ENCODE measurements around the gene BPHL. TPM values are rescaled to one million over a fixed set of nuclear protein-coding genes. Genes with fewer than 3 reads are reported as not detected.
"Not testable (repeated sequence)": the region's sequence is repeated elsewhere in the genome, so short reads cannot be mapped to it uniquely, and the experiment has no call there.

The BPHL gene
- total RNA-seq, 2 donors from 2014 or later, result 7.7 to 9.6 TPM

GRCh38 chr6:3131695-3132094 is 13.2 kb downstream of the BPHL start:
- Mint-ChIP-seq H3K4me3 (no peak overlapping the region), H3K27ac (no peak overlapping the region), H3K36me3 (ENCODE audit: low read depth) (peaks cover 24% of the 10 kb centered on the region), H3K27me3 (no peaks in the 10 kb centered on the region), H3K4me1 (no peaks in the 10 kb centered on the region)
- no peak for ATAC-seq
- H3K9me3 ChIP-seq (ENCODE audit: control insufficient read depth, low read length, poor library complexity, severe bottlenecking), result no peaks in the 10 kb centered on the region
- DNase-seq, result no peak

GRCh38 chr6:3133515-3133914 is 15.0 kb downstream of the BPHL start:
- peaks cover 24% of the 10 kb centered on the region for H3K36me3 Mint-ChIP-seq (ENCODE audit: low read depth)
- H3K27ac Mint-ChIP-seq, result no peak overlapping the region
- no peak overlapping the region for H3K4me3 Mint-ChIP-seq
- no peaks in the 10 kb centered on the region for H3K9me3 ChIP-seq (ENCODE audit: control insufficient read depth, low read length, poor library complexity, severe bottlenecking)
- H3K4me1 Mint-ChIP-seq, result no peaks in the 10 kb centered on the region
- no peak for DNase-seq
- ATAC-seq, result no peak
- H3K27me3 Mint-ChIP-seq, result no peaks in the 10 kb centered on the region

GRCh38 chr6:3135668-3136291 is 17.3 kb downstream of the BPHL start:
- H3K9me3 ChIP-seq (ENCODE audit: control insufficient read depth, low read length, poor library complexity, severe bottlenecking), result no peaks in the 10 kb centered on the region
- Mint-ChIP-seq H3K27me3 (no peaks in the 10 kb centered on the region), H3K36me3 (ENCODE audit: low read depth) (peaks cover 22% of the 10 kb centered on the region), H3K4me1 (no peaks in the 10 kb centered on the region), H3K27ac (peak overlapping the region; percentile 27), H3K4me3 (no peak overlapping the region)
- no peak for ATAC-seq
- DNase-seq, result no peak

- no peaks in the 10 kb centered on the region for H3K4me1 Mint-ChIP-seq
- no peaks in the 10 kb centered on the region for H3K27me3 Mint-ChIP-seq
- ATAC-seq (no peak), DNase-seq (no peak)
- peak overlapping the region; percentile 27 for H3K27ac Mint-ChIP-seq
- no peak overlapping the region for H3K4me3 Mint-ChIP-seq
- H3K36me3 Mint-ChIP-seq (ENCODE audit: low read depth), result peaks cover 18% of the 10 kb centered on the region
- no peaks in the 10 kb centered on the region for H3K9me3 ChIP-seq (ENCODE audit: control insufficient read depth, low read length, poor library complexity, severe bottlenecking)
Observed at GRCh38 chr6:3136292-3137011, 17.9 kb downstream of the BPHL start.

DNA sequence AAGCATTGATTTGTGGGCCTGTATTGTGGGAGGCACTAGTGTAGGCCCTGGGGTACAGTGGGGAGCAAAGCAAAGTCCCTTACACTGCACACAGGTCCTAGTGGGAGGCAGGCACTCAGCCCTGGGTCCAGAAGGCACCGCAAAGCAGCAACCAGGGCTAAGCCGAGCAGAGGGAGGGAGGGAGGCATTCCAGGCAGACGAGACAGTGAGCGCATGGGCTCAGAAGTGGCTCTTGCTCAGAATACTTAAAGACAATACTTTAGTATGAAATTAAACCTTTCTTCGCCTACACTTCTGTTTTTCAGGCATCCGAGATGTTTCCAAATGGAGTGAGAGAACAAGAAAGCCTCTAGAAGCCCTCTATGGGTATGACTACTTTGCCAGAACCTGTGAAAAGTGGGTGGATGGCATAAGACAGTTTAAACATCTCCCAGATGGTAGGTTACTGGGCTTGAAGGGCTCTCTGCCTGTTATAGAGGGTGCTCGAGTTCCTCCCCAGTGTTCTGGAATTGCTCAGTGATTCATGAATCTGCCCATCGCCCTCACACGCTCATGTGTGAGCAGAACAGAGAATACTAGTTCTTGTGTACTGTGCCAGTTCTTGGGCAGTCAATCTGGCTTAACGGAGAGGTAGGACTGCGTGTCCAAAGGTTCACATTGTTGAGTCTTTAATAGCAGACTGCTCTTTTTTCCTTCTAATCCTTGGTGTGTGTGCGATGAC is 18.7 kb downstream of the BPHL start:
- H3K9me3 ChIP-seq (ENCODE audit: control insufficient read depth, low read length, poor library complexity, severe bottlenecking), result no peaks in the 10 kb centered on the region
- H3K4me1 Mint-ChIP-seq, result no peaks in the 10 kb centered on the region
- no peak overlapping the region for H3K27ac Mint-ChIP-seq
- DNase-seq (no peak), ATAC-seq (no peak)
- no peaks in the 10 kb centered on the region for H3K27me3 Mint-ChIP-seq
- H3K36me3 Mint-ChIP-seq (ENCODE audit: low read depth), result peaks cover 11% of the 10 kb centered on the region
- H3K4me3 Mint-ChIP-seq, result no peak overlapping the region

DNA sequence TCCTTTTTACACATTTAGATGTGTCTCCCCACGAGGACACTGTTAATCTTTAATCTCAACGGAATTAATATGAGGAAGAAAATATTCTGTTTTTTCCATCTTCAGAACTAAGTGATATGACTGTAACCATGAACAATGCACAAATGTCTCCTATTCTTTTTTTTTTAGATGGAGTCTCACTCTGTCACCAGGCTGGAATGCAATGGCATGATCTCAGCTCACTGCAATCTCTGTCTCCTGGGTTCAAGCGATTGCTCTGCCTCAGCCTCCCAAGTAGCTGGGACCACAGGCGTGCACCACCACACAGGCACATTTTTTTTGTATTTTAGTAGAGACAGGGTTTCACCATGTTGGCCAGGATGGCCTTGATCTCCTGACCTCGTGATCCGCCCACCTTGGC is 19.4 kb downstream of the BPHL start:
- H3K27ac Mint-ChIP-seq; DNase-seq; H3K36me3 Mint-ChIP-seq (ENCODE audit: low read depth): not testable (repeated sequence)

DNA sequence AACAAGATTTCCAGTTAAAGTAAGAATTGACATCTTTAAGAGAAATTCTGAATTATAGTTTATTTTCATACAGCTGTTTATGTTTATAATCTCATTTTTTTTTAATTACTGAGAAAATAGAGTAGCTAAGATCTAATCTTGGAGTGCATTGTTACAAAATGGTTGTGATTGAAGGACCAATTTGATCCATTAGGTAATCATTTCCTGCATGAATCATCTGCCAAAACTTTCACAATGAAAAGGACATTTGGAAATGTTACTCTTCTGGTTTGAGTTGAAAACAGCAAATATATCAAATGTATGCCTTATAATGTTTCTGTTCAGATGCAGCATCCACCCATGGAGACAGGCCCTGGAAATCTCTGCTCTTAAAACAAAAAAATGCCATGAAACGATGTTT is 19.8 kb downstream of the BPHL start:
- Mint-ChIP-seq H3K27me3 (no peaks in the 10 kb centered on the region), H3K36me3 (ENCODE audit: low read depth) (peaks cover 9% of the 10 kb centered on the region), H3K27ac (no peak overlapping the region), H3K4me3 (no peak overlapping the region), H3K4me1 (no peaks in the 10 kb centered on the region)
- DNase-seq (no peak), ATAC-seq (no peak)
- H3K9me3 ChIP-seq (ENCODE audit: control insufficient read depth, low read length, poor library complexity, severe bottlenecking), result no peaks in the 10 kb centered on the region

More for the DNA sequence above, 19.4 kb downstream of the BPHL start:
- not testable (repeated sequence) for H3K27me3 Mint-ChIP-seq; ATAC-seq; H3K9me3 ChIP-seq (ENCODE audit: control insufficient read depth, low read length, poor library complexity, severe bottlenecking); H3K4me3 Mint-ChIP-seq; H3K4me1 Mint-ChIP-seq

DNA sequence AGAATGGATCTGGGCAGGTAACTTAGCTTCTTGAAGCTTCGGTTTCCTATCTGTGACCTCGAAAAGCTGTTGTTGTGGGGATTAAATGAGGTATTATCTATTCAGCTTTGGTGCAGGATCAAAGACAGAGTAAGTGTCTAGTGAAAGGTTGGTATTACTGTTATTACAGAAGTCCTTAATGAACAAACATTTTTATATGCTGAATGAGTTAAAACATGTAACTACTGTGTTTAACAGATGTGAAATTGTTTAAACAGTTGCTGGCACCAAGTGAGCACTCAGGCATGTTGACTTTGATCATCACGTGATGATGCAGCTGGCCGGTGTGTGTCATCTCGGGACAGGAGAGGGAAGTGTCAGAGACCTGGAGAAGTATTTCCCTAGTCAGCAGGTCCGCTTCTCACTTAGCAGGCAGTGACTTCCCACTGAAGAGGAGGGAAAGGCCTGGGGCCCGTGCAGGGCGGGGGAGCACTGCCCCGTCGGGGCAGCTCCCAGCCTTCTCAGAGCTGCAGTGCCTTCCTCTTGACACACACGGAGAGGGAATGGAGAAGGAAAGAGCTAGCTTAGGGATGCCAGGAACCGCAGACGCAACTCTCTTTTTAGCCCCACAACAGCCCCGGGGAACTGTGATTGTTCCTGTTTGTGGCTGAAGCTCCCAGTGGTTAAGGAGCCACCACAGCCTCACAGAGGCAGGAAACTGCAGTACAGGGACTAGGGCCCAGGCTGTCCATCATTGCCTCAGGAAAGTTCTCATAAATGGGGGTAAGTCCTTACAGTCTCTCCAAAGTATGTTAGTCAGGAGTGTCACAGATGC is 20.8 kb downstream of the BPHL start:
- no peaks in the 10 kb centered on the region for H3K9me3 ChIP-seq (ENCODE audit: control insufficient read depth, low read length, poor library complexity, severe bottlenecking)
- no peak for ATAC-seq
- no peak for DNase-seq
- Mint-ChIP-seq H3K4me3 (no peak overlapping the region), H3K36me3 (ENCODE audit: low read depth) (peaks cover 9% of the 10 kb centered on the region), H3K27ac (no peak overlapping the region), H3K4me1 (no peaks in the 10 kb centered on the region), H3K27me3 (no peaks in the 10 kb centered on the region)

DNA sequence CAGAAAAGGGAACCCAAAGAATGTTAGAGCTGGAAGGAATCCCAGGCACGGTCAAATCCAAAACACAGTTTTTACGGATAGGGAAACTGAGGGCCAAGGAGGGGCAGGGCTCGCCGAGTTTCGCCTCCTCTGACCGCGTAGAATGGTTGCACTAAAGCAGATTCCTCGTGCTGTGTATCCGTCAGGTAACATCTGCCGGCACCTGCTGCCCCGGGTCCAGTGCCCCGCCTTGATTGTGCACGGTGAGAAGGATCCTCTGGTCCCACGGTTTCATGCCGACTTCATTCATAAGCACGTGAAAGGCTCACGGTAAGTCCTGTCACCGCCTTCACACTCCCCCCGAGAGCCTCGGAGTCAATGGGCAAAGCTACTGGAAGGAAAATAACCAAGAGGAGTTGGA is 21.7 kb downstream of the BPHL start:
- Mint-ChIP-seq H3K27ac (no peak overlapping the region), H3K4me1 (peaks cover 5% of the 10 kb centered on the region), H3K4me3 (no peak overlapping the region), H3K36me3 (ENCODE audit: low read depth) (peaks cover 8% of the 10 kb centered on the region), H3K27me3 (no peaks in the 10 kb centered on the region)
- DNase-seq (no peak), ATAC-seq (no peak)
- no peaks in the 10 kb centered on the region for H3K9me3 ChIP-seq (ENCODE audit: control insufficient read depth, low read length, poor library complexity, severe bottlenecking)

- H3K4me1 Mint-ChIP-seq, result peaks cover 5% of the 10 kb centered on the region
- no peaks in the 10 kb centered on the region for H3K27me3 Mint-ChIP-seq
- no peak for ATAC-seq
- H3K36me3 Mint-ChIP-seq (ENCODE audit: low read depth), result peaks cover 5% of the 10 kb centered on the region
- no peaks in the 10 kb centered on the region for H3K9me3 ChIP-seq (ENCODE audit: control insufficient read depth, low read length, poor library complexity, severe bottlenecking)
- H3K4me3 Mint-ChIP-seq, result no peak overlapping the region
- no peak overlapping the region for H3K27ac Mint-ChIP-seq
- no peak for DNase-seq
Observed at GRCh38 chr6:3142536-3142935, 24.0 kb downstream of the BPHL start.

DNA sequence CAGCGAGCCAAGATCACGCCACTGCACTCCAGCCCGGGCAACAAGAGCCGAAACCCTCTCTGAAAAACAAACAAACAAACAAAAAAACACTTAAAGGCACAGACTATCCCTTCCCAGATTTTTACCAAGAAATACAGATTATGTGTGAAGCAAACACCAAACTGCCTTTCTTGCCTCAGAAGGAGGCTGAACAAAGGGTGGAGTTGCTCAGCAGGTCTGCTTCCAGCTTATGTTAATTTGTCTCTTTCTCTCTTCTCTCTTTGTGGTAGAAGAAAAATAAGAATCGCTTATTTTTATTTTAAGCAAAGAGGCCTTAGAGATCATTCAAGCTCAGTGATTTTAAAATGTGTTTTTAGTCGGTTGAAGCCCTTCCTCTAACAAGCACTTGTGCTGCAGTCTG is 24.6 kb downstream of the BPHL start:
- H3K27ac Mint-ChIP-seq, result no peak overlapping the region
- no peaks in the 10 kb centered on the region for H3K9me3 ChIP-seq (ENCODE audit: control insufficient read depth, low read length, poor library complexity, severe bottlenecking)
- ATAC-seq (no peak), DNase-seq (no peak)
- H3K4me1 Mint-ChIP-seq, result peaks cover 5% of the 10 kb centered on the region
- H3K4me3 Mint-ChIP-seq, result no peak overlapping the region
- peaks cover 6% of the 10 kb centered on the region for H3K36me3 Mint-ChIP-seq (ENCODE audit: low read depth)
- H3K27me3 Mint-ChIP-seq, result no peaks in the 10 kb centered on the region

DNA sequence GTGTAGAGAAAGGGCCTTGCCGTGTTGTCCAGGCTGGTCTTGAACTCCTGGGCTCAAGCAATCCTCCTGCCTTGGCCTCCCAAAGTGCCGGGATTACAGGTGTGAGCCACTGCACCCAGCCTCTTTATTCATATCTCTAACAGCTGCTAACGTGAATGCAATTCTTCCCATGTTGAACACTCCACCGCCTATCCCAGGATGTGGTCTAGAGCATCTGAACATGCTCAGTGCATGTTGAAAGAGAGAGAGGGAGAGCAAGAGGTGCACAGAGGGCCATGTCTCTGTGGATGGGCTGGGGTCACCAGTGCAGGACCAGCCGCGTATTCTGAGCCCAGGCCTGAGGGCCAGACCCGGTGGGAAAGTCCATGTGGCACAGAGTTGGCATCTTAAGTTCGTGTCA is 26.1 kb downstream of the BPHL start:
- Mint-ChIP-seq H3K36me3 (ENCODE audit: low read depth) (peaks cover 6% of the 10 kb centered on the region), H3K4me3 (no peak overlapping the region), H3K27ac (peak overlapping the region; percentile 59), H3K27me3 (no peaks in the 10 kb centered on the region), H3K4me1 (peaks cover 5% of the 10 kb centered on the region)
- DNase-seq (no peak), ATAC-seq (no peak)
- H3K9me3 ChIP-seq (ENCODE audit: control insufficient read depth, low read length, poor library complexity, severe bottlenecking), result no peaks in the 10 kb centered on the region
